SK-MEL-5 (cell line): Measurements from ENCODE around the gene ACE. TPM values are rescaled to one million over a fixed set of nuclear protein-coding genes. Genes with fewer than 3 reads are reported as not detected.

ENCODE experiments used
- DNase-seq: peaks from one replicate; pipeline ENCODE4 v3.0.0-alpha.2; 2016; ENCODE audit warnings: low read depth, low spot score
- in situ Hi-C: cut with HindIII; loops from 2 replicates; pipeline ENCODE4 v1.10.0; 2016; ENCODE audit warnings: low sequenced_read_pairs, high pct_unique_total_duplicates, low pct_unique_long_range_greater_than_20kb
- total RNA-seq: library from RNA; depleted of rRNA; stranded (reverse); fragments of >200 nt; shearing (Covaris generic); gene quantifications from 2 replicates; pipeline ENCODE4 v1.2.3, GENCODE V29; 2014

Gene ACE
- total RNA-seq, 1 experiment from 2014 or later = 0.08 TPM

DNA sequence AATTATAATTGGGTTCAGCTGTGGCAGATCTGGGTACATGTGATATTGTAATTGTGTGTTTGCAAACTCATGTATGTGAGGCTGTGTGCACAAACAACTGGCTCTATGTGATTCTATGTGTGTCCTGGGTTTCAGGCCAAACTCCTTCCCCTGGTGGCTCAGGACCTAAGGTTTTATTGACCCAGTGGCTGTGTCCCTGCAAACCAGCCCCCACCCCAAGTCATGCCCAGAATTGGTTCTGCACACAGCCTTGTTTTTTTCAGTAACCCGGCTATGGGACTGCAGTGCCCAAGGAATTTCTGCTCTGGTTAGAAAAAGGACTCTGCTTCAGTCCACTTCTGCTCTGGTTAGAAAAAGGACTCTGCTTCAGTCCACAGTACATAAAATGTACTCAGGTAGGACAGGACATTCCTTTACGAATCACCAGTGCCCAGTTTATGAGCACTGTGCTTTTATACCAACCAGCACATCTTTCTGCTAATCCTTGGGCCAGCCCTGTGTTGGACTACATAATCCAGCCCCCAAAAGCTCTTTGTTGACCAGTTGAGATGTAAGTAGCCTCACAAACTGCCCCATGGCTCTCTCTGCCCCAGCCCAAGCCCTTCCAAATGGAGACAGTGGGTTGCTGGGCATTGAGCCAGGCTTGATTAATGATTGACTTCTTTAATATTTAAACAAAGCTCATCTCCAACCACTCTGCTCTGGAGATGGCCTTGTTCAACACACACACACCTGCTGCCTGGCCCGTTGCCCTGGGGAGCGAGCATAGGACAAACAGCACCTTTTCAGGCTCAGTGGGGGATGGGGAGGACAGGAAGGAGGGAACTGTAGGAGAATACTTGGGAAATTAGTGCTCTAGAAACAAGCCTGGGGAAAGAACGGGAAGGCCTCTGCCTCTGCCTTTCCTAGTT is 43.4 kb downstream of the ACE start:
- DNase-seq = no peak
- in situ Hi-C loops = no loop called here

GRCh38 chr17:63523253-63523855 is 46.5 kb downstream of the ACE start, which contains the start of gene KCNH6:
KCNH6 (plus strand) TSS chr17:63523358; CDS start chr17:63523414, 56 bp downstream.
- no peak for DNase-seq
- in situ Hi-C loops = no loop called here

DNA sequence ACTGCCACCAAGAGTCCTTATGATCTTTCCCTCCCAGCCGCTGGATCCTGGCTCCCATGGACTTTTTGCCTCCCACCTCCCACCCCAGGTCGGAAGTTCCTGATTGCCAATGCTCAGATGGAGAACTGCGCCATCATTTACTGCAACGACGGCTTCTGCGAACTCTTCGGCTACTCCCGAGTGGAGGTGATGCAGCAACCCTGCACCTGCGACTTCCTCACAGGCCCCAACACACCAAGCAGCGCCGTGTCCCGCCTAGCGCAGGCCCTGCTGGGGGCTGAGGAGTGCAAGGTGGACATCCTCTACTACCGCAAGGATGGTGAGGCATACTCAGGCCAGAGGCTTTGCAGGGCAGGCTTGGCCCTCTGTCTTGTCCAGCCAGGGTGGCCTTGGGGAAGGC is 47.2 kb downstream of the ACE start:
- no peak for DNase-seq
- in situ Hi-C loops = no loop called here

GRCh38 chr17:63525190-63525946 is 48.5 kb downstream of the ACE start:
- no peak for DNase-seq
- in situ Hi-C loops = no loop called here

- no peak for DNase-seq
- in situ Hi-C loops = no loop called here
Measured at GRCh38 chr17:63526861-63527260, 50.0 kb downstream of the ACE start.

- no peak for DNase-seq
- in situ Hi-C loops = no loop called here
Measured at GRCh38 chr17:63528183-63528582, 51.3 kb downstream of the ACE start.

DNA sequence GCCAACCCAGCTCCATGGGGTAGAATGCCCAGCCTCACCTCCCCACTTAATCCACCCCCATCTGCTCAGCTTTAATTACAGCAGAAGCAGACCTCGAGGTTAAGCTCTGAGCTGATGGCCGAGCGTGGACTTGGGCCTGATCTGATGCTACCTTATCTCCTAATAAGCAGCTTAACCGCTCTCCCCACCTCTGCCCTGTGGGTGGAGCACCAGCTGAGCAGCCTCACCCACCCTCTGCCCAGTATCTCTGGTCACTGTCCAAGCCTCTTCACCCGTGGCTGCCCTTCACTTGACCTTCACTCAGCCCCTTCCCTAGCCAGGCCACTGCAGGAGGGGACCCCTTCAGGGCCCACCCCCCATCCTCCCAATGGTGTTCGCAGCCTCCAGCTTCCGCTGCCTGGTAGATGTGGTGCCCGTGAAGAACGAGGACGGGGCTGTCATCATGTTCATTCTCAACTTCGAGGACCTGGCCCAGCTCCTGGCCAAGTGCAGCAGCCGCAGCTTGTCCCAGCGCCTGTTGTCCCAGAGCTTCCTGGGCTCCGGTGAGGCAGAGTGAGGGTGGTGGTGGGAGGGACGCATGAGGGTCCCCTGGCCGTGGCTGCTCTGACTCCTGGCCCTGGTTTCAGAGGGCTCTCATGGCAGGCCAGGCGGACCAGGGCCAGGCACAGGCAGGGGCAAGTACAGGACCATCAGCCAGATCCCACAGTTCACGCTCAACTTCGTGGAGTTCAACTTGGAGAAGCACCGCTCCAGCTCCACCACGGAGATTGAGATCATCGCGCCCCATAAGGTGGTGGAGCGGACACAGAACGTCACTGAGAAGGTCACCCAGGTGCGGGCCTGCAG is 53.1 kb downstream of the ACE start:
- in situ Hi-C loops = no loop called here

GRCh38 chr17:63530557-63531021 is 53.7 kb downstream of the ACE start:
- DNase-seq = no peak
- in situ Hi-C loops = no loop called here

More for the DNA sequence above, 53.1 kb downstream of the ACE start:
- no peak for DNase-seq

GRCh38 chr17:63531022-63531965 is 54.4 kb downstream of the ACE start:
- in situ Hi-C loops = no loop called here
- DNase-seq = no peak

GRCh38 chr17:63533433-63534077 is 56.7 kb downstream of the ACE start:
- in situ Hi-C loops = no loop called here
- DNase-seq = no peak

- DNase-seq = no peak
- in situ Hi-C loops = no loop called here
Measured at GRCh38 chr17:63534078-63534570, 57.3 kb downstream of the ACE start.

GRCh38 chr17:63534816-63535455 is 58.1 kb downstream of the ACE start:
- DNase-seq = no peak
- in situ Hi-C loops = no loop called here

DNA sequence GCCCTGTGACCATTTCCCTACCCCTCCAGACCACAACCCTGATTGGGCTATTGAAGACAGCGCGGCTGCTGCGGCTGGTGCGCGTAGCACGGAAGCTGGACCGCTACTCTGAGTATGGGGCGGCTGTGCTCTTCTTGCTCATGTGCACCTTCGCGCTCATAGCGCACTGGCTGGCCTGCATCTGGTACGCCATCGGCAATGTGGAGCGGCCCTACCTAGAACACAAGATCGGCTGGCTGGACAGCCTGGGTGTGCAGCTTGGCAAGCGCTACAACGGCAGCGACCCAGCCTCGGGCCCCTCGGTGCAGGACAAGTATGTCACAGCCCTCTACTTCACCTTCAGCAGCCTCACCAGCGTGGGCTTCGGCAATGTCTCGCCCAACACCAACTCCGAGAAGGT is 58.8 kb downstream of the ACE start:
- in situ Hi-C loops = no loop called here
- no peak for DNase-seq

- in situ Hi-C loops = no loop called here
- no peak for DNase-seq
Measured at GRCh38 chr17:63537001-63537400, 60.1 kb downstream of the ACE start.

- DNase-seq = no peak
- in situ Hi-C loops = no loop called here
Measured at GRCh38 chr17:63537991-63538692, 61.3 kb downstream of the ACE start.
